Measurements from ENCODE around the gene PLXDC2.

Gene PLXDC2

DNA sequence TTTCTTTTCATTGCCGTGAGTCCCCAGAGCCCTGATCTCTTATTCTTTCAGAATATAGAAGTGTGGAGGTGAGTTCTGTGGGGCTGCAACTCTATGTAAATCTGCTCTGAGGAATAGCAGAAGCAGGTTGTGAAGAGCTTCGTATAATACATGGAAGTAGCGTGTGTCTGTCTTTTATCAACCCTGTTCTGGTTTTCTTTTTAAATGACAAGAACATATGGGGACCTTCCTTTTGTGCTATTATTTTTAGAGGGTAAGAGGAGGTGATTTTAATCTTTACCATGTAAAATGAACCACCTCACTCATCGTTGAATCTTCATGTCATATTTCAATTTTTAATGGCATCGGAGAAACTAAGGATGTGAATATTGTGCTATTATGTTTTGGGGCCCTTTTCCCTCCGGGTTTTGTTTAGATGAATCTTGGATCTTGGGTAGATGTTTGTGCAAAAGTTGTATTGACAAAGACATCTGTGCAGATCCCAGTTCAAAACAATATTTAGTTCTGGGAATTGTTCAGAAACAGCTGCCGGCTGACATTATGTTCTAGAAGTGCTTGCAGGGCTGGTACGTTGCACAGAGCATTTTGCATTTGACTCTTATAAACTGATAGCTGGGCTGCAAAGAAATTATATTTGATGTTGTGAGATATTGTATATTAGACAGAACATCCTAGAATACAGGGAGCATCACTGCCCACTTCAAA, 46.7 kb downstream of the PLXDC2 start:
- no peak for DNase-seq

DNA sequence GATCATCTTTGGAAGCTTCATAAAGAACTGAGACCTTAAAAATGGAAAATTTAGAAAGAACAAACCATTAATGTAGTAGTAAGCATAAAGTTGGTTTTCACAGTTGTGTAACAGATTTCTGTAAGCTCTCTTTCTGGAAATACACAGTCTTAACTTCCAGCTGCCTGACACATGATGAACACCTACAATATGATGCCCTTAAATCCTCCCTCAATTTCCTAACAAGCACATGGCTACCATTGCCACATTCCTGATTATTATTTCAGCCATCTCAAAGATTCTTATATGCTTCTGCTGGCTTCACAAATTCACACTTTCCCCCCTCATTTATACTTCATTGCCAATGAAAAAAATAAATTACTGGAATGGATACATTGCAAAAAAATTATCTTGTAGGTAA, 49.4 kb downstream of the PLXDC2 start:
- DNase-seq = no peak

DNA sequence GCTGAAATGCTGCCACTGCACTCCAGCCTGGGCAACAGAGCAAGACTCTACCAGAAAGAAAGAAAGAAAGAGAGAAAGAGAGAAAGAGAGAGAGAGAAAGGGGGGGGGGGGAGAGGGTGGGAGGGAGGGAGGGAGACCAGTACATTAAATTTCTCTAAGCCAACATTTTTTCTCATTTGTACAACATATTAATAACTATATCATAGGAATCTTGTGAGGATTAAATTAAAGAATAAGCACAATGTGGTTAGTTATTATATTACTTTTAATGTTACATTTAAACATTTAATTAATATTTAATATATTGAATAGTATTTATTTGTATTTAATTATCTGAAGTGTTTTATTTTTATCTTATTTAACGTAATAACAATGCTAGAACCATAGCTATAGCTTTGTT, 53.1 kb downstream of the PLXDC2 start:
- no peak for DNase-seq

DNA sequence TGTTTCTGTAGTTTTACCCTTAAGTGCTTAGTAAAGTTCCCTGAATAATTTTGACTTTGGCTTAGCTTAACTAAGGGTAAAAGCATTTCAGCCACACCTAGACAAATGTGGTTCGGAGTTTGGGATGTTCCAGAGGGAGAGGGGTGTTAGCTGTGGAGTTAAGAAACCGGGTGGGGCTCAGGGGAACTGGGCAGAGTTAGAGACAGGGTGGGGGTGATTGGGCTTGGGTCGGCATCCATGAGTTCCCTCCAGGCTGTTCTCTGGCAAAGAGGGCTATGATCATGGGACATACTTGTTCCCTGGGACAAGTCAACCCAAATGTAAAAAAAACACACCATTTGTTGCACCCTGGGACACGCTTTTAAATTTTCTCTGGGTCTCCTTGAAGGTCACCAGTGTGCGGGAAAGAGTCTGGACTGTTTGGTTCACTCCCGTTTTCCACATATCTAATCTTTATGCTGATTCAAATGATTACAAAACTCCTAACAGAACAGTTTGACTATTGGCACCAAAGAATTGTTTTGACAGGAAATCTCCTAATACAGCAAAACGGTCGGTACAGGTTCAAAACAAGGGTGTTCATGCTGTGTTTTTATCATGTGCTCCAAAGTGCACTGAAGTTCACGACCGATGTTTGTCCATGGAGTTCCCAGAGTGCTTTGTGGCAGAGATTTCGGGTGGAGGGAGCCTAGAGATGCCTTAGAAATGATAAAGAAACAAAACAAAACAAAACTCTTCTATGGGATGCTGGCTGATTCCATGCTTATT, 56.5 kb downstream of the PLXDC2 start:
- no peak for DNase-seq

DNA sequence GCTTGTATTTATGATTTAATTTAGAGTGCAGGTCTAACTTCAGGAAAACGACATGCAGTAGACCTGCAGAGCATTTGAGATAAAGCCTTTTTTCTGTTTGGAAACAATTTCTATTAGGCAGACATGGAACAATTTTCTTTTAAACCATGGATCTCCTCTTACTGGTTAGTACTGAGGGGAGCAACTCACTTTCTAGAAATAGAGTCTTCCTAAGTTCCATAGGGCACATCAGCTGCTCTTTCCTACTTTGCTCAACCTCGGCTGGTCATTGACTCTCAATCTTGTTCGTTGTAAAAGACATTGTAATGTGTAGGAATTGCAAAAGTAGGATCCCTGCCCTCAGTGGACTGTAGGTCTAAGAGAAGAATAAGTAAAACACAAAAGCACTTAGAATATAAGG, 58.0 kb downstream of the PLXDC2 start:
- no peak for DNase-seq

DNA sequence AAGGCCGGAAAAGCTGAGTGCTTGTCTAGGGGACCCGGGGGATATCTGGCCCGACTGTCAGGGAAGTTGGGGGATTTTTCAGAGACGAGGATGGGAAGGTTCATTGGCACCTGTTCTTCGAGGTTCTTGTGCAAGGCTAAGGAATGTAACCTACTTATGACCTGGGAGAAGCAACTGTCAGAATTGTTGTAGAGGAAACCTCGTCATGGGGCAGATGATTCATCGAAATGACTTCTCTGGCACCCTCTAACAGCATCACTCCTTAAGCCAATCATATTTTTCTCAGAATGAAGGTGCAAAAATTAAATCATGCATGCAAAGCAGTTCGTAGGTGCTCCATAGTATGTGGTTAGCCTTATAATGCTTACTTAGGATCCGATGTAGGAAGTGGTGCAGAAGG, 58.6 kb downstream of the PLXDC2 start:
- no peak for DNase-seq

DNA sequence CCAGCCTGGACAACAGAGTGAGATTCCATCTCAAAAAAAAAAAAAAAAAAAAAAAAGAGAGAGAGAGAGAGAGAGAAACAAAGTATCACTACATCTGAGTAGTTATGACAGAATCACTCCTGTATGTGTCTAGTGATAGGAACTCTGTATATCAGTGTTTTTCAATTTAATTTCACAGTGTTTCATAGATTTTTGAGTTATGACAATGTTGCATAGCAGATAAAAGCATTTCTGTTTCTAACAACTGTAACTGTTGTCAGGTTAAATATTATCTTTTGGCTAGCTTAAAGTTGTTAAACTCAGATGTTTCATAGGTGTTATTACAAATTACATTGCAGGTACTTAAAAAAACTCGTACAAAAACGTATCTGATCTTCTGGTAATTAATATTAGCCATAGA, 60.3 kb downstream of the PLXDC2 start:
- DNase-seq = no peak

DNA sequence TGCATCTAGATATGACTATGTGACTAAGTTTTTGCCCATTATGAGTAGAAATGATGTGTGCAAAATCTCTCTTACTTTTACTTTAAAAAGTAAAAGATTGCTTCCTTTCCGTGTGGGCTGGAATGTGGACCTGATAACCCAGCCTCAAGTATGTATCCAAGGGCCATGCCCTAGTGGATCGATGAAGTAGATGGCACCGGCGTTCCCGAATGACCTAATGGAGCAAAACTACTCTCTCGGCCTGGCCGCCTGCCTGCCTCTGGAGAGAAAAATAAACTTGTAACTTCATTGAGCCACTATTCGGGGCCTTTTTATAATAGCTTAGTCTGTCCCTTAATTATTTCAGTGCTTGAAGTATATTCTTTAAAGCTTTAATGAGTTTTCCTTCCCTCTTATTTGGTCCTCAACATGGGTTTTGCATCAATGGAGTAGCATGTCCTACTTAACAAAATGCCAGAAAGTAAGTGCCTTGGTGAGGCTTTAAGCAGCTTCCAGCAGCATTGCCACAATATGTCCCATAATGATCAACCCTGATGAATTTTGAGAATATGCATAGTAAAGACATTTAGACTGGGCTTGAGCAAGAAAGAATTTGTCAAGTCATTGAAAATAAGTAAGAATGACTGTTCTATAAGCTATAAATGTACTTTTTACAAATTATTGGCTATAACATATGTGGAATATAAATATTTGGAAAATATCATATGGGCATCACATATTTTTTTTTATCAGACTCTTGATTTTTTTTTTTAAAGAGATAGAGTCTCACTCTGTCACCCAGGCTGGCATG, 61.4 kb downstream of the PLXDC2 start:
- DNase-seq = no peak

DNA sequence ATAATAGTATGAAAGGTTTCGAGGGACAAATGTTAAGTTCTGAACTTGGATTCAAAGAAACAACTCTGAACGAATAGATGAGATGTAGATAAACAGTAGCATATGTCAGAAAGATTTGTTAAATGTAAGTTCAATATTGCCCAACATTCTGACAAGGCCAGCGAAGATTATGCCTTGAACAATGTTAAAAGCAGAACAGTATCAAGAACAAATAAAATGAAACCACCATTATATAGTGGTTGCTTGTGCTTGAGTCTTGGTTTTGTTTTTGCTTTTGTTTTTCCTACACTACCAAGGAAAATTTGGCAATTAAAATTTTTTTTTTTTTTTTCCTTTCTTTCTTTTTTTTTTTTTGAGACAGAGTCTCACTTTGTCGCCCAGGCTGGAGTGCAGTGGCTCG, 66.4 kb downstream of the PLXDC2 start:
- no peak for DNase-seq

DNA sequence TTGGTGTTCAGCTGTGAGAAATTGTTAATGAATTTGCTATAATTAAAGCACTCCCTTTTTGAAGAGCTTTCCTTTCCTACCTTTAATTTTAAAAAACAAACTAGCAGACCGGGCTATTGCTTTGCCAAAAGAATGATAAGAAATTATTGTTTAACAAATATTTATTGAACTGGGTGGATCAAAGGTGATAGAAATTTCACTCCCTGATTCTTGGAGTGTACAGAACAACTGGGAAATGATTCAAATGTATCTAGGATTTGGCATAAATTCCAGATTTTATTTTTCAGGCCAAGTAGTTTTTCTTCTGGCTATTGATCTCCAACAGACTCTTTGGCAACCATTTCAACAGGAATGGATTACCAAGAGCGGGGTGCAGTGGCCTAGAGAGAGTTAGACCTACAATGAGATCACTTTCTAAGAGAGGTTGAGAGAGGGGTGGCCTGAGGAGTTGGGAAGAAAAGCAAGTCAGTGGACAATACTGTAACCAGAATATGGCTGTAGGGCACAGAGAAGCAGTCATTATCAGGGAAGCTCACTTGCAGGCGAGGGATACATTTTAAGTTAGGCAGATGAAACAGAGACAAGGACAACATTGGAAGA, 71.9 kb downstream of the PLXDC2 start:
- no peak for DNase-seq

DNA sequence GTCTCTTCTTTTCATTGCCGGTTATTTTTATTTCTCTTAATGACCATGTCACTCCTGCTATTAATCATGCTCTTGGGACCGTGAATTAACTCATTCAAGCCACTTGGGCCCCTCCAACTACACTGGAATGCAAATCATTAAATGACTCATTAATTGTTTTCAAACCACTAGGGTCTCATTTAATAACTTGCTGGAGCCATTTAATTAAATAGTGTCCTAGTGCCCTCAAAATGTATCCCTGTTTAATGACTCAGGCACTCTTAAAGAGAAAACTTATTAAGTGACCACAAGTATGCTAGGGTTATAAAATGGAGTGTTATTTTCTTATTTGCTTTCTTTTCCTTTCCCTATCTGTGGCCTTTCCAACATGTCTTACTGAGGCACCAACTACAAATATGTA, 73.0 kb downstream of the PLXDC2 start:
- no peak for DNase-seq

DNA sequence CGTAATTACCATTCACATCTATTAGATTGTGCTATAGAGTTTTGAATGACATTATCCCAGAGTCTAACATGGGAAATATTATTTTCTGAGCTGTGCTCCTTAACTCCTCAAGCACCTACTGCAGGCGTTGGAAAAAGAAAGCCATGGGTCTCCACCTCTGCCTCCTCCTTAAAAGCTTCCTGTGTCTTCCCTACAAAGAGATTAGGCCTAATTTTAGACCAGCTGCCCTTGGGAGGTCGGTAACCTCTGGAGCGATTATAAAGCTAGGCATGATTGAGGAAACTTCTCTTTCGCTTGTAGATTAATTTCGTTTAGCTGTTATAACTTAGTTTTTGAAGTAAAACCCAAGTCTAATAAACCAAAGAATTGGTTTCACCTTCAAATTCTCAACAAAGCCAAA, 75.2 kb downstream of the PLXDC2 start:
- DNase-seq = no peak

DNA sequence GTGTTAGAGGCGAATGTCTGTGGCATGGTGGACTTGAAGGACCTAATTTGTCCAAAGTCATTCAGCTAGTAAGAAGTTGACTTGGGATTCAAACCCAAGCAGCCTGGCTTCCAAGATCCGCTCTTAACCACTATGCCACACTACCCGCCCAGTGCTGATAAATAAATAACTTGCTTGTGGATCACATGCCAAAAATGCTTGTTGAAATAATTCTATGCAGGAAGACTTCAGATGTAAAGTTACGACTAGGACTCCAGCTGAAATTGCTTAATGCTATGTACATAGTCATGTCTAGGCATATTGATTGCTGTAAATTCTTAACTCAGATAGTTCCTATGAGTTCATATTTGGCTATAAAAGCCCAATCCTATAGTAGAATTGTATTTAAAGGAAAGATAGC, 76.0 kb downstream of the PLXDC2 start:
- no peak for DNase-seq

DNA sequence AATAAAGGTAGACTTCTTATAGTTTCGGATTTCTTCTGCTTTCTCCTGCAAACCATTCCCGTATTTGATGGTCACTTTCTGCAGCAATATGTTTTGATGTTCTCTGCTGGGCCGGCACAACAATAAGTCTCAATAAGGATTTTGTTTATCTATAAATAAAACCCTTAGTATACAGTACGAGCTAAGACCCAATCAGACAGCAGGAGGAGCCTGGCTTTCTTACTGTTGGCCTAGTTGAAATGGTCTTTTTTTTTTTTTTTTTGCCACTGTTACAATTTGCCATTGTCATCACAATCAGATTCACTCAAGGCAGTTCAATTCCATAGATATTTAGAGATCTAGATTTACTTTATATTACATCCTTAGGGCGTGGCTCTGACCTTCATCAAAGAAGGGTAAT, 76.4 kb downstream of the PLXDC2 start:
- DNase-seq = no peak

DNA sequence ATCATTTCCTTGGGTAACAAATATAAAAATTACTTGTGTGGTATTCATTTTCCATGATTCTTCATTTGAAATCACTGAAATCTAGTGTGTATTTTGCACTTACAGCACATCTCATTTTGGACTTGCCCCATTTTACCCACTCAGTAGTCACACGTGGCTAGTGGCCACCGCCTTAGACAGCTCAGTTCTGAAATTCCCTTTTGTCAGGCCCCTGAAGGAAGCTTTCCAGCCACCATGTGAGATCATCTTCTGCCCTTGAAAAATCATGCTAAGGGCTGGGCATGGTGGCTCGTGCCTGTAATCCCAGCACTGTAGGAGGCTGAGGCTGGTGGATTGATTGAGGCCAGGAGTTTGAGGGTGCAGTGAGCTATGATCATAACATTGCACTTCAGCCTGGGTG, 79.3 kb downstream of the PLXDC2 start:
- DNase-seq = no peak

DNA sequence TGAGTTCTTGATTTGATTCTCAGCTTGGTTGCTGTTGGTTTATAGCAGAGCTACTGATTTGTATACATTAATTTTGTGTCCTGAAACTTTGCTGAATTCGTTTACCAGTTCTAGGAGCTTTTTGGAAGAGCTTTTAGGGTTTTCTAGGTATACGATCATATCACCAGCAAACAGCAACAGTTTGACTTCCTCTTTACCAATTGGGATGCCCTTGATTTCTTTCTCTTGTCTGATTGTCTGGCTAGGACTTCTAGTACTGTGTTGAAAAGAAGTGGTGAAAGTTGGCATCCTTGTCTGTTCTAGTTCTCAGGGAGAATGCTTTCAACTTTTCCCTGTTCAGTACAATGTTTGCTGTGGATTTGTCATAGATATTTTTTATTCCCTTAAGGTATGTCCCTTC, 86.2 kb downstream of the PLXDC2 start:
- no peak for DNase-seq

DNA sequence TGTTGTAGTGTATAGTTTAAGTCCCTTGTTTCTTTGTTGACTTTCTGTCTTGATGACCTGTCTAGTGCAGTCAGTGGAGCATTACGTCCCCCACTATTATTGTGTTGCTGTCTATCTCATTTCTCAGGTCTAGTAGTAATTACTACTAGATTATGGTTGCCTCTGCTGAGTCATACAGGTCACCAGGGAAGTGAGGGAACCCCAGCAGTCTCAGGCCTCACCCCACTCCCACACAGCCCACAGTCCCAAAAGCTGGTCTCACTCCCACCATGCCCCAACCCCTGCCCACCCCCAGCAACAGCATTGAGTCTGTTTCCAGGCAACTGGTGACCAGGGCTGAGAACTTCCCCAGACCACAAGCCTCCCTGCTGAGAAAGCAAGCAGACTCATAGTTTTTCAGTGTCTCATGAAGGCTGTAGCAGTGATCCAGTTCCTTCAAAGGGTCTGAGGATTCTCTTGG, 88.0 kb downstream of the PLXDC2 start:
- DNase-seq = no peak

DNA sequence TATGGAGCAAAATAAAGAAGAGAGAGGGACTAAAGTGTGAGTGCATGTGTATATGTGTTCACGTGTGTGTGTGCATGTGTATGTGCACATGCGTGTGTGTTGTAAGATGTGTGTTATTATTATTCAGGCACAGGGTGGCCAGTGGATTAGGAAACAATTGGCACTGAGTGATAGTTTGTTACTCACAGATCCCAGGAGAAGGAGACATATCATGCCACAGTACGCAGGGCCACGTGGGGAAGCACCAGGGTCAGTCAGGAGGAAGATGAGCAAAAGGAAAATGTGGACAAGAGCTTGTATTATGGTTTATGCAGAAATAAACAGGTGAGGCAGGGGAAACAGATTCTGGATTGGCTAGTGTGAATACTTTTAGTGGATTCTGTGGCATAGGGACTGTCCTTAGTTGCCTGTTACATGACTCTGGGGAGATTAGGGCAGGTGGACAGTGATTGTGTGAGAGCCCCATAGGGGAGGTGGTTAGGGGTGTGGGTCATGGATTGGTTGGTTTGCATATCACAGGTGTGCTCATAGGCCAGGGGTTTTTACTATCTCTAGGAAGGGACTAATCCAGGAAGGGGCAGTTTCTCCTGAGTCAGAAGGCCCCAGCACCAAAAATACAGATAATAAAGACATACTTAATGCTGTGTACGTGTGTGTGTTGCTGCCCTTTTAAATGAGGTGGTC, 90.0 kb downstream of the PLXDC2 start:
- no peak for DNase-seq

DNA sequence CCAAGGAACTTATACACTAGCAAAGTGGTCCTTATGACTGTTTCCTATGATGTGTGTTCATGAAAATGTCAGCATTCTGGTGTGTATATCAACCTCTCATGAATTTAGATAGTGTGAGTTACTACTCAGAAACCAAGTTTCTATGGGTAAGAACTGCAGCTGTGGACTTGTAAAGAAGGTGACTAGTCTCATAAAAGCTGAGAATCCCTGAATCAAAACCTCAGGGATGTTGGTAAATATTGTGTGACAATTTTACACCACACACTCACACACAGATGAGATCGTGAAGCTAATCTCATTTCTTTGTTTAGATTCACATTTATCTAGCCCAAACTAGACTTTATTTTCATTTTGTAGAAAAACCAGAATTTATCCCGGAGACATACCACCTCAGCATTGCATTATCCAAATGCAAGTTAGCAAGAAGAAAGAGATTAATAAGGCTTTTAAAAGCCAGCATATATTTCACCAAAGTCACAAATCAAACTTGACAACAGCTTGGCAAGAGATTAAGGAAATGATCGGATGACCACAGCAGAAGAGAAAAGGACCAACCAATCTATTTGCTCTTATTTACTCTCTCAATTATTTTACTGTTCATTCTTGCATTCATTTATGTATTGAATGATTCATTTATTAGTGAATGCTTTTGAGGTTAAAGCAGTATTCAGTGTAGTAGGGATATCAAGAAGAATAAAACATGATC, 92.9 kb downstream of the PLXDC2 start:
- DNase-seq = no peak

DNA sequence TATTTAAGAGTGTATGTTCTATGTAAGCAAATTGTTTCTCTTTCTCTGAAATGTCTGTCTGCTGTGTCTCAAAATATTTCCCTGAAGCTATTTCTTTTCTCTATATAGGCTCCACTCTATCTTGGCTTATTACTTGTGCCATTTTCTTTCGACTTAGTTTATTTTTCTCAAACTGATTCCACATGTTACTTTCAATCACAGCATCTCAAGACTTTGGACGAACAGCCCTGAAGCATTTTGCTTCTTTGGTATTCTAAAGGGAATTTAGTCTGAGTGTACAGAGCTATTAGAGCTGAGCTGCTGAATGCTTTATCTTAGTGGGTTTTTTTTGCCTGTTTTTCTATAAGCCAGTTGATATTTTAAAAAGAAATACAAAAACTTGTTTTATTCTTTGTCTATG, 95.7 kb downstream of the PLXDC2 start:
- no peak for DNase-seq

DNA sequence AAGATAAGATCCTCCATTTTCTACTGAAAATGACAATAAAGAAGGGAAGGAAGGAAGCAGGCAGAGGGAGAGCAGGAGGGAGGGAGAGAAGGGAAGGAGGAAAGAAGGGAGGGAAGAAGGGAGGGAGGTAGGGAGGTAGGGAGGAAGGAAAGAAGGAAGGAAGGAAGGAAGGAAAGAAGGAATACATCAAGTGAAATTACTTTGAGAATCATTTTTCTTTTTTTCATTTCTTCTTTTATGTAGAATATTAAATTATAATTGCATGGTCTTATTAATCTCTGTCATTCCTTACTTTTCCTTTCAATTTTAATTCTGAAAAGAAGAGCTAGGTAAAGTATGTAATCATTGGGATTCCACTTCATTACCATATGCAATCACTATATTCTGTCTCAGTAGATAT, 97.8 kb downstream of the PLXDC2 start:
- DNase-seq = no peak

DNA sequence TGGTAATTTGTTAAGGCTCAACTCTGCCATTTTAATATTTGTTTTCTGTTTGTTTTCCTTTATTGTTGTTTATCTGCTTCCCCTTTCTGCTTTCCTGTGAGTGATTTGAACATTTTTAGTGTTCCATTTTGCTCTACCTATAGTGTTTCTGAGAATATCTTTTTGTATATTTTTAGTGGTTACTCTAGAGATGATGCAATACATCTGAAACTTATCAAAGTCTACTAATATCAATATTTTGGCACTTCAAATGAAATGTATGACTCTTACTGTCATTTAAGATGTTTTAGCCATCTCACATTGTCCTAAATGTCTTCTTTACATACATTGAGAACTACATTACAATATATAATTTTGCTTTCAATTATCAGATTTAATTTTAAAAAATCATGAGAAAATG, 98.9 kb downstream of the PLXDC2 start:
- no peak for DNase-seq

Measured in CD4-positive, alpha-beta T cell treated with Interleukin-21 for 1 hour (primary cell).